HepG2 (cell line): ENCODE results near the gene PEF1.

Experiments used
- AKAP8 ChIP-seq: sonication (generic); formaldehyde crosslinking; IDR thresholded peaks from 2 replicates; pipeline ENCODE4 v1.5.1; 2020; ENCODE audit warnings: mild to moderate bottlenecking, missing genetic modification reagents
- CAMTA2 ChIP-seq: sonication (generic); formaldehyde crosslinking; IDR thresholded peaks from 2 replicates; pipeline ENCODE4 v1.4.0; 2020; ENCODE audit warnings: mild to moderate bottlenecking, missing genetic modification reagents, borderline replicate concordance
- CCAR2 ChIP-seq: fragments of 200-400 bp; formaldehyde crosslinking; optimal IDR thresholded peaks from 2 replicates; pipeline ENCODE3; 2018; ENCODE audit warnings: low read depth, mild to moderate bottlenecking, low read length, moderate library complexity
- EZH2 ChIP-seq: conservative IDR thresholded peaks from 2 replicates; pipeline ENCODE4 v1.6.1; 2012; ENCODE audit warnings: mild to moderate bottlenecking, low read depth, low read length, moderate library complexity
- FOXM1 ChIP-seq: sonication (generic); formaldehyde crosslinking; IDR thresholded peaks from 2 replicates; pipeline ENCODE4 v1.5.0; 2020; ENCODE audit warnings: missing genetic modification reagents
- PHB2 ChIP-seq: fragments of 450-650 bp; IDR thresholded peaks from 2 replicates; pipeline ENCODE4 v1.6.1; 2018; ENCODE audit not compliant: partially characterized antibody
- ZNF180 ChIP-seq: sonication (generic); formaldehyde crosslinking; IDR thresholded peaks from 2 replicates; pipeline ENCODE4 v1.4.0; 2020; ENCODE audit warnings: low read depth, missing genetic modification reagents, borderline replicate concordance
- ZNF556 ChIP-seq: sonication (generic); formaldehyde crosslinking; IDR thresholded peaks from 2 replicates; pipeline ENCODE4 v1.4.0; 2020; ENCODE audit warnings: mild to moderate bottlenecking, missing genetic modification reagents, borderline replicate concordance
- ZNF616 ChIP-seq: sonication (generic); formaldehyde crosslinking; IDR thresholded peaks from 2 replicates; pipeline ENCODE4 v1.5.0; 2020; ENCODE audit warnings: low read depth, mild to moderate bottlenecking, missing genetic modification reagents
- ZNF781 ChIP-seq: sonication (generic); formaldehyde crosslinking; IDR thresholded peaks from 2 replicates; pipeline ENCODE4 v1.5.1; 2020; ENCODE audit warnings: borderline replicate concordance, mild to moderate bottlenecking, missing genetic modification reagents; ENCODE audit errors: not compliant biosample characterization
- ZSCAN29 ChIP-seq: sonication (generic); formaldehyde crosslinking; conservative IDR thresholded peaks from 2 replicates; pipeline ENCODE4 v1.4.0; 2020; ENCODE audit warnings: mild to moderate bottlenecking, missing genetic modification reagents
- TF ChIP-seq, protein P1 (sequence below): fragments of 450-650 bp; IDR thresholded peaks from 2 replicates; pipeline ENCODE4 v1.6.1; 2017; ENCODE audit warnings: mild to moderate bottlenecking
- TF ChIP-seq, protein P2 (sequence below): sonication (generic); formaldehyde crosslinking; IDR thresholded peaks from 2 replicates; pipeline ENCODE4 v1.4.0; 2020; ENCODE audit warnings: missing genetic modification reagents

DNA sequence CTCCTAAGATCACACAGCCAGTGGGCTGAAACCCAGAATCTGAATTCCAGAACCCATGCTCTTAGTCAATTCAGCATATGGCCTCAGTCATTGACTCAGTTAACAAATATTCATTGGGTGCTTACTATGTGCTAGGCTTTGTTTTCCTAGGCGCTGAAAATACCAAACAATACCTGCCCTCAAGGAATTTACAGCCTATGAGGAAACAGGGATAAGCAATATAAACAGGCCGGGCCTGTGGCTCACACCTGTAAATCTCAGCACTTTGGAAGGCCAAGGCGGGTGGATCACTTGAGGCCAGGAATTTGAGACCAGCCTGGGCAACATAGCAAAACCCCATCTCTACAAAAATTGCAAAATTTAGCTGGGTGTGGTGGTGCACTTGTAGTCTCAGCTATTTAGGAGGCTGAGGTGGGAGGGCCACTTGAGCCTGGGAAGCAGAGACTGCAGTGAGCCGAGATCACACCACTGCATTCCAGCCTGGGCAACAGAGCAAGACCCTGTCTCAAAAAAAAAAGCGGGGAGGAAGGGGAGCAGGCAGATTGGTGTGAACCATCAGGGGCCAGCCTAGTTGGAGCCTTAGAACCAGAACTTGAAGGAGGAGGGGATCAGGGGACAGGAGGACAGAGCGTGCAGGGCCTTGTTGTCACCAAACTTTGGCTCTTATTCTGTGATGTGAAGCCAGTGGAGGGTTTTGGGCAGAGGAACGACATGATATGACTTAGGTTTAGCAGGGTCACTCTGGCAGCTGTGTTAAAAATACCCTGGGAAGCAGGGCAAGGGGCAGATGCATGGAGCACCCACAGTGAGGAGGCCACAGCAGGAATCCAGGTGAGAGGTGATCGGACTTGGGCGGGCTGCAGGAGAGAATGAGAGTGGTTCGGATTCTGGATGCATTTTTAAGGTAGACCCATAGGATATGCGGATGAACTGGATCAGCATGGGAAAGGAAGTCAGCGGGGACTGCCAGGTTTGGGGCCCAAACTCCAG lies 62.6 kb downstream of the PEF1 start:
- TF ChIP-seq, protein P1, sequence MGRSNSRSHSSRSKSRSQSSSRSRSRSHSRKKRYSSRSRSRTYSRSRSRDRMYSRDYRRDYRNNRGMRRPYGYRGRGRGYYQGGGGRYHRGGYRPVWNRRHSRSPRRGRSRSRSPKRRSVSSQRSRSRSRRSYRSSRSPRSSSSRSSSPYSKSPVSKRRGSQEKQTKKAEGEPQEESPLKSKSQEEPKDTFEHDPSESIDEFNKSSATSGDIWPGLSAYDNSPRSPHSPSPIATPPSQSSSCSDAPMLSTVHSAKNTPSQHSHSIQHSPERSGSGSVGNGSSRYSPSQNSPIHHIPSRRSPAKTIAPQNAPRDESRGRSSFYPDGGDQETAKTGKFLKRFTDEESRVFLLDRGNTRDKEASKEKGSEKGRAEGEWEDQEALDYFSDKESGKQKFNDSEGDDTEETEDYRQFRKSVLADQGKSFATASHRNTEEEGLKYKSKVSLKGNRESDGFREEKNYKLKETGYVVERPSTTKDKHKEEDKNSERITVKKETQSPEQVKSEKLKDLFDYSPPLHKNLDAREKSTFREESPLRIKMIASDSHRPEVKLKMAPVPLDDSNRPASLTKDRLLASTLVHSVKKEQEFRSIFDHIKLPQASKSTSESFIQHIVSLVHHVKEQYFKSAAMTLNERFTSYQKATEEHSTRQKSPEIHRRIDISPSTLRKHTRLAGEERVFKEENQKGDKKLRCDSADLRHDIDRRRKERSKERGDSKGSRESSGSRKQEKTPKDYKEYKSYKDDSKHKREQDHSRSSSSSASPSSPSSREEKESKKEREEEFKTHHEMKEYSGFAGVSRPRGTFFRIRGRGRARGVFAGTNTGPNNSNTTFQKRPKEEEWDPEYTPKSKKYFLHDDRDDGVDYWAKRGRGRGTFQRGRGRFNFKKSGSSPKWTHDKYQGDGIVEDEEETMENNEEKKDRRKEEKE, result no peak
- TF ChIP-seq CAMTA2 (no peak), CCAR2 (no peak), ZNF180 (CRISPR knock-in tag) (no peak), ZSCAN29 (no peak), PHB2 (no peak), ZNF556 (CRISPR knock-in tag) (no peak), EZH2 (no peak), ZNF781 (CRISPR knock-in tag) (no peak), AKAP8 (CRISPR knock-in tag) (no peak), ZNF616 (no peak), FOXM1 (no peak)
- TF ChIP-seq, protein P2, sequence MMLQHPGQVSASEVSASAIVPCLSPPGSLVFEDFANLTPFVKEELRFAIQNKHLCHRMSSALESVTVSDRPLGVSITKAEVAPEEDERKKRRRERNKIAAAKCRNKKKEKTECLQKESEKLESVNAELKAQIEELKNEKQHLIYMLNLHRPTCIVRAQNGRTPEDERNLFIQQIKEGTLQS (CRISPR knock-in tag), result no peak
